ENCODE measurements around the gene ATAD3A. TPM values are rescaled to one million over a fixed set of nuclear protein-coding genes. Genes with fewer than 3 reads are reported as not detected.
"Not testable (repeated sequence)": the region's sequence is repeated elsewhere in the genome, so short reads cannot be mapped to it uniquely, and the experiment has no call there.

The ATAD3A gene
- total RNA-seq, 2 experiments from 2014 or later = 39.4 to 41.0 TPM

GRCh38 chr1:1504777-1505365 is 7.1 kb upstream of the ATAD3A start:
- not testable (repeated sequence) for H3K27me3 Mint-ChIP-seq (ENCODE audit: low read depth)
- CTCF ChIA-PET = interaction anchor here (0.6 to 1.4 kb wide), 11 partner anchors 12 to 214 kb away, joined by 3 to 5 read pairs (median 3); no protein-coding TSS in a partner anchor
- intact Hi-C loops (cut with micrococcal nuclease) = loop anchor here (1.0 to 5.0 kb wide), 6 partner anchors 34 to 198 kb away; partner anchors contain the start of genes ACAP3, ATAD3B, CCNL2 and MRPL20

GRCh38 chr1:1505366-1505798 is 6.6 kb upstream of the ATAD3A start:
- H3K4me1 Mint-ChIP-seq (ENCODE audit: low read depth) = peaks cover 11% of the 10 kb centered on the region
- peak overlapping the region; percentile 67 for H3K4me3 Mint-ChIP-seq
- peak overlapping the region; percentile 92 for H3K27ac Mint-ChIP-seq
- not testable (repeated sequence) for H3K27me3 Mint-ChIP-seq (ENCODE audit: low read depth); H3K36me3 Mint-ChIP-seq (ENCODE audit: low read depth); H3K9me3 Mint-ChIP-seq
- intact Hi-C loops (cut with micrococcal nuclease) = loop anchor here (1.0 to 5.0 kb wide), 6 partner anchors 35 to 198 kb away; partner anchors contain the start of genes ACAP3, ATAD3B, CCNL2 and MRPL20
- CTCF ChIA-PET = interaction anchor here (0.6 to 1.4 kb wide), 9 partner anchors 13 to 192 kb away, joined by 3 to 5 read pairs (median 3); no protein-coding TSS in a partner anchor
- peak; percentile 64 for DNase-seq

More at GRCh38 chr1:1504777-1505365, 7.1 kb upstream of the ATAD3A start:
- not testable (repeated sequence) for H3K36me3 Mint-ChIP-seq (ENCODE audit: low read depth); H3K9me3 Mint-ChIP-seq
- peak; percentile 89 for DNase-seq
- peak overlapping the region; percentile 67 for H3K4me3 Mint-ChIP-seq
- H3K4me1 Mint-ChIP-seq (ENCODE audit: low read depth) = peaks cover 11% of the 10 kb centered on the region
- peak overlapping the region; percentile 92 for H3K27ac Mint-ChIP-seq

GRCh38 chr1:1505801-1506200 is 6.2 kb upstream of the ATAD3A start:
- not testable (repeated sequence) for H3K9me3 Mint-ChIP-seq; DNase-seq; H3K36me3 Mint-ChIP-seq (ENCODE audit: low read depth); H3K27ac Mint-ChIP-seq; H3K27me3 Mint-ChIP-seq (ENCODE audit: low read depth)
- CTCF ChIA-PET = interaction anchor here (1.2 kb wide), 1 partner anchor 64 kb away, joined by 3 read pairs; no protein-coding TSS in a partner anchor
- intact Hi-C loops (cut with micrococcal nuclease) = loop anchor here (1.0 to 5.0 kb wide), 6 partner anchors 35 to 198 kb away; partner anchors contain the start of genes ACAP3, ATAD3B, CCNL2 and MRPL20
- Mint-ChIP-seq H3K4me1 (ENCODE audit: low read depth) (peaks cover 12% of the 10 kb centered on the region), H3K4me3 (peak overlapping the region; percentile 67)

- no peak for DNase-seq
- intact Hi-C loops (cut with micrococcal nuclease) = loop anchor here (5.0 kb wide), 1 partner anchor 200 kb away; the partner anchor contains the start of genes ACAP3 and PUSL1
- H3K36me3 Mint-ChIP-seq (ENCODE audit: low read depth) = no peaks in the 10 kb centered on the region
- CTCF ChIA-PET = no interaction called here
- H3K27ac Mint-ChIP-seq = no peak overlapping the region
- no peaks in the 10 kb centered on the region for H3K9me3 Mint-ChIP-seq
- H3K27me3 Mint-ChIP-seq (ENCODE audit: low read depth) = no peaks in the 10 kb centered on the region
- peaks cover 15% of the 10 kb centered on the region for H3K4me1 Mint-ChIP-seq (ENCODE audit: low read depth)
- H3K4me3 Mint-ChIP-seq = no peak overlapping the region
Observed at GRCh38 chr1:1507305-1507704, 4.7 kb upstream of the ATAD3A start.

- H3K27ac Mint-ChIP-seq; H3K27me3 Mint-ChIP-seq (ENCODE audit: low read depth); CTCF ChIA-PET; H3K9me3 Mint-ChIP-seq; DNase-seq; H3K4me3 Mint-ChIP-seq; H3K36me3 Mint-ChIP-seq (ENCODE audit: low read depth): not testable (repeated sequence)
- H3K4me1 Mint-ChIP-seq (ENCODE audit: low read depth) = peaks cover 19% of the 10 kb centered on the region
- intact Hi-C loops (cut with micrococcal nuclease) = loop anchor here (5.0 kb wide), 1 partner anchor 202 kb away; the partner anchor contains the start of genes ACAP3 and PUSL1
Observed at GRCh38 chr1:1508775-1509464, 3.0 kb upstream of the ATAD3A start.

- DNase-seq; H3K27ac Mint-ChIP-seq; H3K36me3 Mint-ChIP-seq (ENCODE audit: low read depth); H3K9me3 Mint-ChIP-seq; H3K27me3 Mint-ChIP-seq (ENCODE audit: low read depth); H3K4me3 Mint-ChIP-seq: not testable (repeated sequence)
- H3K4me1 Mint-ChIP-seq (ENCODE audit: low read depth) = peaks cover 19% of the 10 kb centered on the region
- CTCF ChIA-PET = interaction anchor here (0.7 kb wide), 1 partner anchor 120 kb away, joined by 4 read pairs; no protein-coding TSS in a partner anchor
- intact Hi-C loops (cut with micrococcal nuclease) = loop anchor here (5.0 kb wide), 1 partner anchor 202 kb away; the partner anchor contains the start of genes ACAP3 and PUSL1
Observed at GRCh38 chr1:1509465-1509850, 2.5 kb upstream of the ATAD3A start.

GRCh38 chr1:1510912-1511532 is 940 bp upstream of the ATAD3A start:
- peak overlapping the region; percentile 73 for H3K27ac Mint-ChIP-seq
- H3K36me3 Mint-ChIP-seq (ENCODE audit: low read depth) = no peaks in the 10 kb centered on the region
- no peaks in the 10 kb centered on the region for H3K27me3 Mint-ChIP-seq (ENCODE audit: low read depth)
- H3K4me1 Mint-ChIP-seq (ENCODE audit: low read depth) = peaks cover 10% of the 10 kb centered on the region
- H3K9me3 Mint-ChIP-seq = no peaks in the 10 kb centered on the region
- intact Hi-C loops (cut with micrococcal nuclease) = loop anchor here (1.0 to 5.0 kb wide), 3 partner anchors 63 to 381 kb away; partner anchors contain the start of genes GNB1 and SSU72
- H3K4me3 Mint-ChIP-seq = peak overlapping the region; percentile 80
- peak; percentile 36 for DNase-seq
- CTCF ChIA-PET = no interaction called here

- not testable (repeated sequence) for H3K36me3 Mint-ChIP-seq (ENCODE audit: low read depth); H3K27me3 Mint-ChIP-seq (ENCODE audit: low read depth); H3K27ac Mint-ChIP-seq
Observed at GRCh38 chr1:1512425-1512824, 463 bp downstream of the ATAD3A start.

GRCh38 chr1:1513675-1514074 is 1.7 kb downstream of the ATAD3A start:
- H3K9me3 Mint-ChIP-seq; DNase-seq; H3K36me3 Mint-ChIP-seq (ENCODE audit: low read depth); CTCF ChIA-PET; H3K27me3 Mint-ChIP-seq (ENCODE audit: low read depth); H3K27ac Mint-ChIP-seq: not testable (repeated sequence)
- intact Hi-C loops (cut with micrococcal nuclease) = loop anchor here (2.0 to 5.0 kb wide), 2 partner anchors 115 to 379 kb away; partner anchors contain the start of genes CCNL2 and GNB1
- H3K4me1 Mint-ChIP-seq (ENCODE audit: low read depth) = peaks cover 10% of the 10 kb centered on the region
- H3K4me3 Mint-ChIP-seq = peak overlapping the region; percentile 73

More at GRCh38 chr1:1512425-1512824, 463 bp downstream of the ATAD3A start:
- Mint-ChIP-seq H3K4me1 (ENCODE audit: low read depth) (peaks cover 10% of the 10 kb centered on the region), H3K4me3 (peak overlapping the region; percentile 65)
- CTCF ChIA-PET, DNase-seq, H3K9me3 Mint-ChIP-seq: not testable (repeated sequence)
- intact Hi-C loops (cut with micrococcal nuclease) = loop anchor here (1.0 to 5.0 kb wide), 3 partner anchors 41 to 380 kb away; partner anchors contain the start of genes ATAD3B, CCNL2 and GNB1

GRCh38 chr1:1514376-1514775 is 2.4 kb downstream of the ATAD3A start:
- intact Hi-C loops (cut with micrococcal nuclease) = loop anchor here (5.0 kb wide), 1 partner anchor 378 kb away; the partner anchor contains the start of gene GNB1
- H3K27ac Mint-ChIP-seq; H3K27me3 Mint-ChIP-seq (ENCODE audit: low read depth); H3K4me3 Mint-ChIP-seq; DNase-seq; H3K9me3 Mint-ChIP-seq; H3K36me3 Mint-ChIP-seq (ENCODE audit: low read depth); CTCF ChIA-PET: not testable (repeated sequence)
- H3K4me1 Mint-ChIP-seq (ENCODE audit: low read depth) = peaks cover 10% of the 10 kb centered on the region

- H3K4me3 Mint-ChIP-seq; DNase-seq; H3K36me3 Mint-ChIP-seq (ENCODE audit: low read depth); H3K27me3 Mint-ChIP-seq (ENCODE audit: low read depth); H3K4me1 Mint-ChIP-seq (ENCODE audit: low read depth); CTCF ChIA-PET; H3K27ac Mint-ChIP-seq; H3K9me3 Mint-ChIP-seq; intact Hi-C loops (cut with micrococcal nuclease): not testable (repeated sequence)
Observed at GRCh38 chr1:1516923-1517322, 5.0 kb downstream of the ATAD3A start.
